K562 (cell line): ENCODE measurements around the gene RIPOR2. TPM values are rescaled to one million over a fixed set of nuclear protein-coding genes. Genes with fewer than 3 reads are reported as not detected.

Experiments
- polyA plus RNA-seq, 8 experiments: library from polyadenylated mRNA; depleted of rRNA in 4 of 8; stranded (reverse) in 5 of 8; unstranded in 3 of 8; fragments of >200 nt; fragmentation: Nextera tagmentation in 2 of 8; fragmentation: Illumina TruSeq in 1 of 8; extraction: Ambion mirVana in 2 of 8; extraction: Trizol in 1 of 8; gene quantifications; 2 replicates each; pipeline versions ENCODE4 v1.2.1 to v1.2.3, GENCODE V29; 2011 to 2014; ENCODE audit warnings: inconsistent platforms in 1 of 8, missing spikeins in 1 of 8
- total RNA-seq, 7 experiments: library from RNA; depleted of rRNA in 6 of 7; stranded (reverse); fragments of >200 nt in 6 of 7; fragmentation: Illumina TruSeq in 2 of 7; extraction: Trizol in 2 of 7; gene quantifications; 2 replicates each; pipeline versions ENCODE4 v1.2.1 to v1.2.3, GENCODE V29; 2011 to 2021; ENCODE audit warnings: low replicate concordance in 1 of 7
- TF ChIP-seq, protein P1 (sequence below), 2 experiments: fragments of 450-650 bp in 1 of 2; sonication (generic) in 1 of 2; formaldehyde crosslinking in 1 of 2; IDR thresholded peaks; 2 replicates each; pipeline versions ENCODE4 v1.7.1 to v1.9.0; 2016 to 2022; ENCODE audit warnings: inconsistent platforms in 1 of 2, mild to moderate bottlenecking in 1 of 2, missing genetic modification reagents in 1 of 2
- TF ChIP-seq, protein P2 (sequence below): fragments of 250-450 bp; sonication (Bioruptor Pico); IDR thresholded peaks from 2 replicates; pipeline ENCODE4 v1.4.0; 2020; ENCODE audit warnings: mild to moderate bottlenecking, moderate library complexity, borderline replicate concordance
- TF ChIP-seq, protein P3 (sequence below), 2 experiments: fragments of 450-650 bp; formaldehyde crosslinking in 1 of 2; IDR thresholded peaks; 2 replicates each; pipeline versions ENCODE4 v1.4.0 to v1.6.1; 2014 to 2020; ENCODE audit warnings: mild to moderate bottlenecking in 2 of 2, borderline replicate concordance in 1 of 2, low read depth in 1 of 2

RIPOR2 gene
- total and polyA plus RNA-seq, 9 of the 15 experiments (the other 6 are each of a cell fraction or from before 2014, with no cell fraction given): 0.04 to 1.0 (median 0.47) TPM; not detected in 2

DNA sequence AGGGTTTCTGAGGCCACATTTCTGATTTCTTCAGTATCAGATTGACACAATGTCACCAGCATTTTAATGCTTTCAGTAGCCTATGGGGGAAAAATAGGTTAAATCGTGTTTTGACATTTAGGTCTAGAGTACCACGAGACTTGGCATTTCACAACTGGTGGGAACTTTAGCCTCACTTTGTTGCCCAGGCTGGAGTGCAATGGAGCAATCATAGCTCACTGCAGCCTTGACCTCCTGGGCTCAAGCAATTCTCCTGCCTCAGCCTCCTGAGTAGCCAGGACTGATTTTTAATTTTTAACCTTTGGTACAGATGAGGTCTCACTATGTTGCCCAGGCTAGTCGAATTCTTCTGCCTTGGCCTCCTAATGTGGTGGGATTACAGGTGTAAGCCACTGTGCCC, 126.0 kb downstream of the RIPOR2 start (continued):
- TF ChIP-seq, protein P1, sequence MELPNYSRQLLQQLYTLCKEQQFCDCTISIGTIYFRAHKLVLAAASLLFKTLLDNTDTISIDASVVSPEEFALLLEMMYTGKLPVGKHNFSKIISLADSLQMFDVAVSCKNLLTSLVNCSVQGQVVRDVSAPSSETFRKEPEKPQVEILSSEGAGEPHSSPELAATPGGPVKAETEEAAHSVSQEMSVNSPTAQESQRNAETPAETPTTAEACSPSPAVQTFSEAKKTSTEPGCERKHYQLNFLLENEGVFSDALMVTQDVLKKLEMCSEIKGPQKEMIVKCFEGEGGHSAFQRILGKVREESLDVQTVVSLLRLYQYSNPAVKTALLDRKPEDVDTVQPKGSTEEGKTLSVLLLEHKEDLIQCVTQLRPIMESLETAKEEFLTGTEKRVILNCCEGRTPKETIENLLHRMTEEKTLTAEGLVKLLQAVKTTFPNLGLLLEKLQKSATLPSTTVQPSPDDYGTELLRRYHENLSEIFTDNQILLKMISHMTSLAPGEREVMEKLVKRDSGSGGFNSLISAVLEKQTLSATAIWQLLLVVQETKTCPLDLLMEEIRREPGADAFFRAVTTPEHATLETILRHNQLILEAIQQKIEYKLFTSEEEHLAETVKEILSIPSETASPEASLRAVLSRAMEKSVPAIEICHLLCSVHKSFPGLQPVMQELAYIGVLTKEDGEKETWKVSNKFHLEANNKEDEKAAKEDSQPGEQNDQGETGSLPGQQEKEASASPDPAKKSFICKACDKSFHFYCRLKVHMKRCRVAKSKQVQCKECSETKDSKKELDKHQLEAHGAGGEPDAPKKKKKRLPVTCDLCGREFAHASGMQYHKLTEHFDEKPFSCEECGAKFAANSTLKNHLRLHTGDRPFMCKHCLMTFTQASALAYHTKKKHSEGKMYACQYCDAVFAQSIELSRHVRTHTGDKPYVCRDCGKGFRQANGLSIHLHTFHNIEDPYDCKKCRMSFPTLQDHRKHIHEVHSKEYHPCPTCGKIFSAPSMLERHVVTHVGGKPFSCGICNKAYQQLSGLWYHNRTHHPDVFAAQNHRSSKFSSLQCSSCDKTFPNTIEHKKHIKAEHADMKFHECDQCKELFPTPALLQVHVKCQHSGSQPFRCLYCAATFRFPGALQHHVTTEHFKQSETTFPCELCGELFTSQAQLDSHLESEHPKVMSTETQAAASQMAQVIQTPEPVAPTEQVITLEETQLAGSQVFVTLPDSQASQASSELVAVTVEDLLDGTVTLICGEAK (IDR thresholded peaks at IDR 0.05): no peak
- TF ChIP-seq, protein P1 (CRISPR knock-in tag; IDR thresholded peaks at IDR 0.05): no peak
- TF ChIP-seq, protein P2, sequence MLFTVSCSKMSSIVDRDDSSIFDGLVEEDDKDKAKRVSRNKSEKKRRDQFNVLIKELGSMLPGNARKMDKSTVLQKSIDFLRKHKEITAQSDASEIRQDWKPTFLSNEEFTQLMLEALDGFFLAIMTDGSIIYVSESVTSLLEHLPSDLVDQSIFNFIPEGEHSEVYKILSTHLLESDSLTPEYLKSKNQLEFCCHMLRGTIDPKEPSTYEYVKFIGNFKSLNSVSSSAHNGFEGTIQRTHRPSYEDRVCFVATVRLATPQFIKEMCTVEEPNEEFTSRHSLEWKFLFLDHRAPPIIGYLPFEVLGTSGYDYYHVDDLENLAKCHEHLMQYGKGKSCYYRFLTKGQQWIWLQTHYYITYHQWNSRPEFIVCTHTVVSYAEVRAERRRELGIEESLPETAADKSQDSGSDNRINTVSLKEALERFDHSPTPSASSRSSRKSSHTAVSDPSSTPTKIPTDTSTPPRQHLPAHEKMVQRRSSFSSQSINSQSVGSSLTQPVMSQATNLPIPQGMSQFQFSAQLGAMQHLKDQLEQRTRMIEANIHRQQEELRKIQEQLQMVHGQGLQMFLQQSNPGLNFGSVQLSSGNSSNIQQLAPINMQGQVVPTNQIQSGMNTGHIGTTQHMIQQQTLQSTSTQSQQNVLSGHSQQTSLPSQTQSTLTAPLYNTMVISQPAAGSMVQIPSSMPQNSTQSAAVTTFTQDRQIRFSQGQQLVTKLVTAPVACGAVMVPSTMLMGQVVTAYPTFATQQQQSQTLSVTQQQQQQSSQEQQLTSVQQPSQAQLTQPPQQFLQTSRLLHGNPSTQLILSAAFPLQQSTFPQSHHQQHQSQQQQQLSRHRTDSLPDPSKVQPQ (CRISPR knock-in tag): no peak
- TF ChIP-seq, protein P3, sequence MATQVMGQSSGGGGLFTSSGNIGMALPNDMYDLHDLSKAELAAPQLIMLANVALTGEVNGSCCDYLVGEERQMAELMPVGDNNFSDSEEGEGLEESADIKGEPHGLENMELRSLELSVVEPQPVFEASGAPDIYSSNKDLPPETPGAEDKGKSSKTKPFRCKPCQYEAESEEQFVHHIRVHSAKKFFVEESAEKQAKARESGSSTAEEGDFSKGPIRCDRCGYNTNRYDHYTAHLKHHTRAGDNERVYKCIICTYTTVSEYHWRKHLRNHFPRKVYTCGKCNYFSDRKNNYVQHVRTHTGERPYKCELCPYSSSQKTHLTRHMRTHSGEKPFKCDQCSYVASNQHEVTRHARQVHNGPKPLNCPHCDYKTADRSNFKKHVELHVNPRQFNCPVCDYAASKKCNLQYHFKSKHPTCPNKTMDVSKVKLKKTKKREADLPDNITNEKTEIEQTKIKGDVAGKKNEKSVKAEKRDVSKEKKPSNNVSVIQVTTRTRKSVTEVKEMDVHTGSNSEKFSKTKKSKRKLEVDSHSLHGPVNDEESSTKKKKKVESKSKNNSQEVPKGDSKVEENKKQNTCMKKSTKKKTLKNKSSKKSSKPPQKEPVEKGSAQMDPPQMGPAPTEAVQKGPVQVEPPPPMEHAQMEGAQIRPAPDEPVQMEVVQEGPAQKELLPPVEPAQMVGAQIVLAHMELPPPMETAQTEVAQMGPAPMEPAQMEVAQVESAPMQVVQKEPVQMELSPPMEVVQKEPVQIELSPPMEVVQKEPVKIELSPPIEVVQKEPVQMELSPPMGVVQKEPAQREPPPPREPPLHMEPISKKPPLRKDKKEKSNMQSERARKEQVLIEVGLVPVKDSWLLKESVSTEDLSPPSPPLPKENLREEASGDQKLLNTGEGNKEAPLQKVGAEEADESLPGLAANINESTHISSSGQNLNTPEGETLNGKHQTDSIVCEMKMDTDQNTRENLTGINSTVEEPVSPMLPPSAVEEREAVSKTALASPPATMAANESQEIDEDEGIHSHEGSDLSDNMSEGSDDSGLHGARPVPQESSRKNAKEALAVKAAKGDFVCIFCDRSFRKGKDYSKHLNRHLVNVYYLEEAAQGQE (IDR thresholded peaks at IDR 0.05; ENCODE audit: borderline replicate concordance): no peak
- TF ChIP-seq, protein P3 (CRISPR knock-in tag; IDR thresholded peaks at IDR 0.05; ENCODE audit: low read depth): no peak
